ENCODE measurements around the gene CEBPZ. TPM values are rescaled to one million over a fixed set of nuclear protein-coding genes. Genes with fewer than 3 reads are reported as not detected.
"Not testable (repeated sequence)": the region's sequence is repeated elsewhere in the genome, so short reads cannot be mapped to it uniquely, and the experiment has no call there.

Gene CEBPZ
- total RNA-seq, 2 donors from 2014 or later = 17.3 to 38.2 TPM

DNA sequence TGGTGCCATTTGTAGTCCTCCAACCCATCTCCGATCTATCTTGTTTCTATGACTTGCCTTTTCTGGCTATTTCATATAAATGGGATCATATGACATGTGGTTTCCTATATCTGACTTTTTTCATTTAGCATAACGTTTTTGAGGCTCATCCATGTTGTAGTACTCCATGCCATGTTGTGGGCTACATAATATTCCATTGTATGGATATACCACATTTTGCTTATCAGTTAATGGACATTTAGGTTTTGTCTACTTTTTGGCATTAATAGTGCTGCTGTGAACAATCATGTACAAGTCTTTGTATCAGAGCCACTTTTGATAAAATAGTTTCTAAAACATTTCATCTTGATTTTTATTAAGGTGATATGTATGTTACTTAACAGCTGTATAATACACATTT is 27.7 kb downstream of the CEBPZ start:
- Histone ChIP-seq H3K9me3 (peaks cover 11% of the 10 kb centered on the region), H3K36me3 (peaks cover 49% of the 10 kb centered on the region)

DNA sequence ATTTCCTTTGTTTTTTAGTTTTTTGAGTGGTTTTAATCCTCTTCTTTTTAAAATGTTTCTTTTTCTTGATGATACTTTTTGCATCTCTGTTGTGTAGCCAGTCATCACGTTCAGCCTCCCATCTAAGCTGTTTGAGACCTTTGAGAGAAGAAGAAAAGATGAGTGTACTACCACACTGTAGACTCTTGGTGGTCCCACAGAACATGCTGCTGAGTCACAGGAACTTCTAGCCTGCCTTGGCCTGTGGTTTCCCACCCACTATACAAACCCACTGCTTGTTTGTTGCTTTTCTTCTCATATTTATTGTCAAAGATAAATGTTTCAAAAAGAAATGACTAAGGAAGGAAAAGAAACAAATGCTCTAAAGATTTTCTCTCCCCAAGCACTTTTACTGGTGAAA is 29.6 kb downstream of the CEBPZ start:
- Histone ChIP-seq H3K4me3 (no peak overlapping the region), H3K4me1 (ENCODE audit: control insufficient read depth in 1 of 2, low read depth in 2 of 2) (peaks cover 10 to 12% of the 10 kb centered on the region in 2 donors), H3K27me3 (replicated peaks; ENCODE audit: insufficient read depth) (no peaks in the 10 kb centered on the region), H3K36me3 (peaks cover 44% of the 10 kb centered on the region), H3K9me3 (peaks cover 5% of the 10 kb centered on the region), H3K27ac (no peak overlapping the region)
- no peak for DNase-seq (ENCODE audit: low spot score)
- ATAC-seq (ENCODE audit: insufficient number of reproducible peaks, low FRiP score, low read depth) = no peak
- TF ChIP-seq, protein P1, sequence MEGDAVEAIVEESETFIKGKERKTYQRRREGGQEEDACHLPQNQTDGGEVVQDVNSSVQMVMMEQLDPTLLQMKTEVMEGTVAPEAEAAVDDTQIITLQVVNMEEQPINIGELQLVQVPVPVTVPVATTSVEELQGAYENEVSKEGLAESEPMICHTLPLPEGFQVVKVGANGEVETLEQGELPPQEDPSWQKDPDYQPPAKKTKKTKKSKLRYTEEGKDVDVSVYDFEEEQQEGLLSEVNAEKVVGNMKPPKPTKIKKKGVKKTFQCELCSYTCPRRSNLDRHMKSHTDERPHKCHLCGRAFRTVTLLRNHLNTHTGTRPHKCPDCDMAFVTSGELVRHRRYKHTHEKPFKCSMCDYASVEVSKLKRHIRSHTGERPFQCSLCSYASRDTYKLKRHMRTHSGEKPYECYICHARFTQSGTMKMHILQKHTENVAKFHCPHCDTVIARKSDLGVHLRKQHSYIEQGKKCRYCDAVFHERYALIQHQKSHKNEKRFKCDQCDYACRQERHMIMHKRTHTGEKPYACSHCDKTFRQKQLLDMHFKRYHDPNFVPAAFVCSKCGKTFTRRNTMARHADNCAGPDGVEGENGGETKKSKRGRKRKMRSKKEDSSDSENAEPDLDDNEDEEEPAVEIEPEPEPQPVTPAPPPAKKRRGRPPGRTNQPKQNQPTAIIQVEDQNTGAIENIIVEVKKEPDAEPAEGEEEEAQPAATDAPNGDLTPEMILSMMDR (IDR thresholded peaks at IDR 0.05) = no peak

More for the DNA sequence above, 27.7 kb downstream of the CEBPZ start:
- H3K4me1 ChIP-seq (ENCODE audit: control insufficient read depth in 1 of 2, low read depth in 2 of 2) = no peaks in the 10 kb centered on the region
- TF ChIP-seq, protein P1 (IDR thresholded peaks at IDR 0.05) = no peak
- ATAC-seq (ENCODE audit: insufficient number of reproducible peaks, low FRiP score, low read depth) = no peak
- no peak overlapping the region for H3K4me3 ChIP-seq
- H3K27ac ChIP-seq = no peak overlapping the region
- H3K27me3 ChIP-seq (replicated peaks; ENCODE audit: insufficient read depth) = no peaks in the 10 kb centered on the region
- DNase-seq (ENCODE audit: low spot score) = no peak

DNA sequence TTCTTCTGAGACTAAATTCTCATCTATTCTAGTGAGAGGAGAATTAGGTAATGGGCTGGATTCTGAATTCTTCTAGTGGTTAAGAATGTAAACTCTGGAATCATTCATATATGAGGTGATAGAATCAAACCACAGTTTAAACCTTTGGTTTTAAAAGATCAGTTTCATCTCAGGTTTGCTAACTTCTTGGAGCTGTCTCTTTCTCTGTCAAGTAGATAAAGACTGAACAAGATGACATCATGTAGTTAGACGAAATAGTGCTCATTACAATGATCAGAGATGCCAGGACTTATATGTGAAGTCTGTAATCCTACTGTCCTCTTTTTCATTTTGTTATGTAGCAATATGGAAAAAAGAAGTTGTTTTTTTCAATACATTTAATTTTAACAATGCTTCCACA is 30.2 kb downstream of the CEBPZ start:
- H3K27me3 ChIP-seq (replicated peaks; ENCODE audit: insufficient read depth) = no peaks in the 10 kb centered on the region
- ATAC-seq (ENCODE audit: insufficient number of reproducible peaks, low FRiP score, low read depth) = no peak
- H3K4me1 ChIP-seq (ENCODE audit: control insufficient read depth in 1 of 2, low read depth in 2 of 2) = peaks cover 10 to 12% of the 10 kb centered on the region in 2 donors
- no peak overlapping the region for H3K27ac ChIP-seq
- TF ChIP-seq, protein P1 (IDR thresholded peaks at IDR 0.05) = no peak
- H3K4me3 ChIP-seq = no peak overlapping the region
- peaks cover 38% of the 10 kb centered on the region for H3K36me3 ChIP-seq
- peaks cover 5% of the 10 kb centered on the region for H3K9me3 ChIP-seq
- no peak for DNase-seq (ENCODE audit: low spot score)

DNA sequence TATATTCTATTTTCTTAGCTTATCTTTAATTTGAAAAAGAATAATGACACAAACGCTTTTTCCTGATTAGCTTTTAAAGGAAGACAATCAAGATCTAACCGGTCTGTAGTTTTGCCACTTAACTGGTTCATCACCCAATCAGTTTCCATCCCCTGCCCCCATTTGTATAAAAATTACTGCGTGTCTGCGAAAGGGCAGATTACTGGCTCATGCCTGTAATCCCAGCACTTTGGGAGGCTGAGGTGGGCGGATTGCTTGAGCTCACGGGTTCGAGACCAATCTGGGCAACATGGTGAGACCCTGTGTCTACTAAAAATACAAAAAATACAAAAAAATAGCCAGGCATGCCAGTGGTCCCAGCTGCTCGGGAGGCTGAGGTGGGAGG is 32.7 kb downstream of the CEBPZ start:
- no peaks in the 10 kb centered on the region for H3K27me3 ChIP-seq (replicated peaks; ENCODE audit: insufficient read depth)
- peaks cover 4% of the 10 kb centered on the region for H3K9me3 ChIP-seq
- ATAC-seq (ENCODE audit: insufficient number of reproducible peaks, low FRiP score, low read depth) (no peak), DNase-seq (ENCODE audit: low spot score) (no peak)
- TF ChIP-seq, protein P1 (IDR thresholded peaks at IDR 0.05) = no peak
- H3K4me1 ChIP-seq (ENCODE audit: control insufficient read depth in 1 of 2, low read depth in 2 of 2) = peaks cover 12 to 13% of the 10 kb centered on the region in 2 donors
- H3K36me3 ChIP-seq = peaks cover 24% of the 10 kb centered on the region
- no peak overlapping the region for H3K4me3 ChIP-seq
- no peak overlapping the region for H3K27ac ChIP-seq

DNA sequence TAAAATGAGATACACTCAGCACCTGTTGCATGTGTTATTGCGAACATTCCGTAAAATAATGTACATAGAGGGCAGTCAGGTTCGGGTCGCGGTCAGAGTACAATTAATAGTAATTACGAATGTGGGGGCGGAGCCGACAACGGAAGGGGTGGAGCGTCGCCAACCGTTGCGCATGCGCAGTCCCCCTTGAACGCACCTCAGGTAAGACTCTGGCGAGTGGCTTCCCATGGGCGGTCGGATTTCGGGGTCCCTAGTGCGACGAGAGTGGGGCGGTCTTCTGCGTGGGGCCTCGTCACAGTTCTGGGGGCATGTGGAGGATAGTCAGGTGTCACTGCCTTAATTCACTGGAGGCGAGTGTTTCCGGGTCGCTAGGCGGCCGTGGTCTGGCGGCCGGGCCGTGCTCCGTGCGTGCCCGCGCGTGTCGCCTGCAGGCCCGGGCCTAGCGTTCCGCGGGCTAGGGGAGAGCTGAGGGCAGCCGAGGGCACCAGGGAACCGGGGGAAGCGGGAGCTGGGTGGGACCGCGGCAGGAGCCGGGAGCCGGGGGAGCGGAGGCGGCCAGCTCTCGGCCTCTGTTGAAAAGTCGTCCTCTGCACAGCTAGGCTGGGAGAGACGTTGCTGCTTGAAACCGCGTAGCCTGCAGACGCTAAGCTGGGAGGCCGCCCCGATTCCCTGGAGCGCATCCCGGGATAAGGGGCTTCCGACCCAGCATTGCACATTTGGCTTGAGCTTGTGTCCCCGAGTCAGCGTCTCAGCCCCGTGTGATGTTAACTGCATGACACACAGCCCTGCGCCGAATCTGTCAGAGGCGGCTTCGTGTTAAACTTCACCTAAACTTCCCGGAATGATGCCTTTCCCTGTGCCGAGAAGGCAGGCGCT is 34.8 kb downstream of the CEBPZ start, which contains the start of gene CEBPZOS:
TSS of gene CEBPZOS (plus strand) at position 177 of the 876 bp plus-strand sequence. CDS start 3,209 bp downstream, outside the sequence.
- Histone ChIP-seq H3K4me1 (ENCODE audit: control insufficient read depth in 1 of 2, low read depth in 2 of 2) (peaks cover 12 to 13% of the 10 kb centered on the region in 2 donors), H3K9me3 (no peaks in the 10 kb centered on the region), H3K27ac (peak within 1 kb of the TSS; percentile 83), H3K27me3 (replicated peaks; ENCODE audit: insufficient read depth) (no peaks in the 10 kb centered on the region), H3K36me3 (peaks cover 12% of the 10 kb centered on the region), H3K4me3 (peak within 1 kb of the TSS; percentile 74)
- ATAC-seq (ENCODE audit: insufficient number of reproducible peaks, low FRiP score, low read depth) (peak; percentile 89), DNase-seq (ENCODE audit: low spot score) (peak; percentile 44)
- TF ChIP-seq, protein P1 (IDR thresholded peaks at IDR 0.05) = no peak

DNA sequence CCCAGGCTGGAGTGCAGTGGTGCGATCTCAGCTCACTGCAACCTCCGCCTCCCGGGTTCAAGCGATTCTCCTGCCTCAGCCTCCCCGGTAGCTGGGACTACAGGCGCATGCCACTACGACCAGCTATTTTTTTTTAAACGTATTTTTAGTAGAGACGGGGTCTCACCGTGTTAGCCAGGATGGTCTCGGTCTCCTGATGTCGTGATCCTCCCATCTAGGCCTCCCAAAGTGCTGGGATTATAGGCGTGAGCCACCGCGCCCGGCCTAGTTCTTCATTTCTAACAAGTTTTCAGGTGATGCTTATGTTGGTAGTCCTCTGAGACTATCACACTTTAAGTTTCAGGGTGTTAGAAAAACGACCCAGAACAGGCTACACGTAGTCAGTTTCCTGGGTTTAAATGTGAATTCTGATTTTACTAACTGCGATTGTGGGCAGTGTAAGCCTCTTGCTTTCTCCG is 35.5 kb downstream of the CEBPZ start:
- not testable (repeated sequence) for H3K27me3 ChIP-seq (replicated peaks; ENCODE audit: insufficient read depth); DNase-seq (ENCODE audit: low spot score); H3K9me3 ChIP-seq; H3K36me3 ChIP-seq
- peak; percentile 16 for ATAC-seq (ENCODE audit: insufficient number of reproducible peaks, low FRiP score, low read depth)
- H3K4me3 ChIP-seq = peak overlapping the region; percentile 74
- peak overlapping the region; percentile 83 for H3K27ac ChIP-seq
- H3K4me1 ChIP-seq (ENCODE audit: control insufficient read depth in 1 of 2, low read depth in 2 of 2) = peaks cover 12 to 18% of the 10 kb centered on the region in 2 donors
